ENCODE data around the gene OTOG.

The OTOG gene

DNA sequence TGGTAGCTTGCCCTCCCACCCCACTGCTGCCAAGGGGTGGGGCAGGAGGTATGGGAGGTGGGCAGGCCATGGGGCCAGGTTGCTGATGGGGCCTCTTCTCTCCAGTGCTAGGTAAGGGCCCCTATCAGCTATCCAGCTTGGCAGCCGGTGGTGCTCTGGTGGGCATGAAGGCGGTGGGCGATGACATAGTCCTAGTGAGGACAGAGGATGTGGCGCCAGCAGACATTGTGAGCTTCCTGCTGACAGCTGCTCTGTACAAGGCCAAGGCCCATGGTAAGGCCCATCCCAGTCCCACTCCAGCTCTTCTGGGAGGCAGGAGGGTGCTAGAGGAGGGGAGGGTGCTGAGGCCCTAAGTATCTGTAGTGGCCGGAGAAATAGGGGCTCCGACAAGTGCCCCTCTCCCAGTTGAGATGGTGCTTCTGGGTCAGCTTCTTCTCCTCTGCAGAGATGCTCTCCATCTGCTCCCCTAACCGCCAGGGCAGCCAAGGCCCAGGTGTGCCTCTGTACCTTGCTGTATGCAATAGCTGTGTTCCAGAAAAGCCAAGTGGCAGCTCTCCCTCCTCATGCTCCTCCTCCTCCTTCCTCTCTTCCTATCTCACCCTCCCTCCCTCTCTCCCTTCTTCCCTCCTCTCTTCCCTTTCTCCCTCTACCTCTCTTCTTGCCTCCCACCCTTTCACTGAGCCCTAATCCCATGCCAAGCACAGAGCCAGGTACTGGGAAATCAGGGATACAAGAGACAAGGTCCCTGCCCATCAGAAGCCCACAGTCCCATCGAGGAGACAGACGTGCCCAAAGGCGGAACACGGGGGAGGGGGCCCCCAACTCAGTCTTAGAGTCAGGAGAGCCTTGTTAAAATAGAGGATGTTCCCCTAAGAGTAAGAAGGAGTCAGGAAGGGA lies 55.3 kb downstream of the OTOG start:
- TF ChIP-seq CTCF (IDR thresholded peaks at IDR 0.05; ENCODE audit: borderline replicate concordance, insufficient read depth, low read depth, low read length), result no peak
- H3K4me3 ChIP-seq (ENCODE audit: low read depth, low read length), result no peak overlapping the region

- H3K4me3 ChIP-seq (ENCODE audit: low read depth, low read length), result no peak overlapping the region
- TF ChIP-seq CTCF (IDR thresholded peaks at IDR 0.05; ENCODE audit: borderline replicate concordance, insufficient read depth, low read depth, low read length), result no peak
Observed at GRCh38 chr11:17603056-17603825, 56.2 kb downstream of the OTOG start.

DNA sequence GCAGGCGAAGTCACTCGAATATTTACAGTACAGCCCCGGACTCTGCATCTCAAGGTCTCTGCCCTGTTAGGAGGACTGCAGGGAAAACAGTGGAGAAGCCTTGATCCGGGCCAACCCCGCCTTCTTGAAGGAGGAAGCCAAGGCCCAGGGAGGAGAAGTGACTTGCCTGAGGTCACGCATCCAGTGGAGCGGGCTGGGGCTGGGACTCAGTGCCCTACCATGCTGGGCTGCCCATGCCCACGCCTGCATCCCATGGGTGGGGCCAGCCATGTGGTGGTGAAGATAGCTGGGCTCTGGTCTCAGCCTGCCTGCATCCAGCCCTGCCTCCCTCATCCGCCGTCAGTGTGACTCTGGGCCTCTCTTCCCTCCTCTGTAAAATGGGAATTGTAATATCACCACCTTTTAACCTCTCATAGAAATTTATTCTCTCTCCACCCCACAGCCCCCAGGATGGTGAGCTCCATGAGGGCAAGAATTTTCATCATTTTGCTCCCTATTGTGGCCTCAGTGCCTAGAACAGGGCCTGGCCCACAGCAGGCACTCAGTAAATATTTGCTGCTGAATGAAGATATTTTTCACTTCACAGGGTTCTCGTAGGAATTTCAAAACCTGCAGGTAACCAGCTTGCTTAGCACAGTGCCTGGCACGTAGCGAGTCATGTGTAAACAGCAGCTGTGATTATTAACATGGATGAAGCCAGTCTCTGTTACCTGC lies 57.3 kb downstream of the OTOG start:
- no peak for TF ChIP-seq CTCF (IDR thresholded peaks at IDR 0.05; ENCODE audit: borderline replicate concordance, insufficient read depth, low read depth, low read length)
- no peak overlapping the region for H3K4me3 ChIP-seq (ENCODE audit: low read depth, low read length)

GRCh38 chr11:17604915-17605233 lies 57.8 kb downstream of the OTOG start:
- H3K4me3 ChIP-seq (ENCODE audit: low read depth, low read length), result no peak overlapping the region
- TF ChIP-seq CTCF (IDR thresholded peaks at IDR 0.05; ENCODE audit: borderline replicate concordance, insufficient read depth, low read depth, low read length), result no peak

DNA sequence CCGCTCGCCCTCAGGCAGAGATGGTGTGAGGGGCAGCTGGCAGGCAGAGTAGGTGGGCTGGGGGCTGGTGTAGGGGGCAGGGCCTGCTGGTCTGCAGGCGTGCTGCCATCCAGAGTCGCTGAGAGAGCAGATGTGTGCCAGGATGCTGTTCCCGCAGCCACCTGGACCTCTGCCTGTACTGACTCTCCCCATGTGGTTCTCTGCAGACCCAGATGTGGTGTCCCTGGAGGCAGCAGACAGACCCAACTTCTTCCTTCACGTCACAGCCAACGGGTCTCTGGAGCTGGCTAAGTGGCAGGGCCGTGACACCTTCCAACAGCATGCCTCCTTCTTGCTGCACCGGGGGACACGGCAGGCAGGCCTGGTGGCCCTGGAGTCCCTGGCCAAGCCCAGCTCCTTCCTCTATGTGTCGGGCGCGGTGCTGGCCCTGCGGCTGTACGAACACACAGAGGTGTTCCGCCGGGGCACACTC lies 58.6 kb downstream of the OTOG start:
- H3K4me3 ChIP-seq (ENCODE audit: low read depth, low read length), result no peak overlapping the region
- no peak for TF ChIP-seq CTCF (IDR thresholded peaks at IDR 0.05; ENCODE audit: borderline replicate concordance, insufficient read depth, low read depth, low read length)

DNA sequence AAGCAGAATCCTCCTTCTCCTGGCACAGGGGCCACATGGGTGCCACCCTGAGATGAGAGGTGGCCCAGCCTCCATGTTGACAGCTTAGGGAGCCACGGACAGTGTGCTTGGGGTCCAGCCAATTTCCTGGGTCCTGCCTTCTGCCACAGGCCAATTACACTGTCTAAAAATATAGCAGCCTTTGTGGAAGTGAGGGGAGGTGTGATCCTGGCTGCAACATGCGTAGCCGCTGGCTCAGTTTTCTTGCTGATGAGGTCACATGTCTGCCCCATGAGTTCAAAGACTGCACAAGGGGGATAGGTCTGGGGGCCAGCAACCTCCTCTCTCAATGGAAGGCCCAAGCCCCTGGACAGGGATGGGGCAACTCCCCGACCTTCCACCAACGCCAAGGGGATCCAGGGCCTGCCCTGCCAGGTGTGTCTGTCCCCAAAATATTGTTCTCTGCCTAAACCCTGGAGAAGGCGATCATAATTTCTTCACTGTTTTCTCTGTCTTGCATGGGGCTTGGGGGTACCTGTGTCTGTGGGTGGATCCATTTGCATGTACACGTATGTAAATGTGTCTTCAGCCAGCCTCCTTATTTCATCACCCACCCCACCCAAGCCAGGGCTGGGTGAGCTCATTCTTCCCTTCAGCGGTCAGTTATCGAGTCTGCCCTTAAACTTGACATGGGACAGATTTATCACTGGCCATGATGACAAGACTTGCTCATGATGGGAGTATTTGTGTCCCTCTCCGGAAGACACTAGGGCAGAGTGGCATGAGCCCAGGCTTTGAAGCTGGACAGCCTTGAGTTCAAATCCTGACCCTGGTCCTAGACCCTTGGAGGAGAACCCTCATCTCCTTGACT lies 59.4 kb downstream of the OTOG start:
- no peak for TF ChIP-seq CTCF (IDR thresholded peaks at IDR 0.05; ENCODE audit: borderline replicate concordance, insufficient read depth, low read depth, low read length)

More for the DNA sequence above, 59.4 kb downstream of the OTOG start:
- H3K4me3 ChIP-seq (ENCODE audit: low read depth, low read length), result no peak overlapping the region

Data from GM12875 (cell line).